NT2/D1 (cell line): ENCODE data around the gene PGBD4.

Source experiments
- SUZ12 ChIP-seq: IDR thresholded peaks from 2 replicates; pipeline ENCODE4 v1.6.1; 2011; ENCODE audit not compliant: insufficient read length, insufficient read depth; ENCODE audit errors: extremely low read depth
- YY1 ChIP-seq: IDR thresholded peaks from 2 replicates; pipeline ENCODE4 v1.6.1; 2011; ENCODE audit not compliant: insufficient read length, insufficient read depth
- ZNF274 ChIP-seq: IDR thresholded peaks from 2 replicates; pipeline ENCODE4 v1.6.1; 2011; ENCODE audit warnings: mild to moderate bottlenecking, low read depth, low read length

GRCh38 chr15:34154725-34155204, 52.9 kb downstream of the PGBD4 start:
- TF ChIP-seq YY1 (no peak), SUZ12 (no peak), ZNF274 (no peak)
